T-helper 1 cell treated with Interleukin-12 subunit alpha and Interleukin-12 subunit beta and Interleukin-4 antibody, amounts not matched to agents 30 μg/mL and 1 μg/mL, for 36 hours (primary cell): ENCODE results near the gene TMED10.

ENCODE experiments used
- H3K27ac Mint-ChIP-seq: one replicate; pipeline ENCODE4 v1.8.0; 2021; ENCODE audit warnings: mild to moderate bottlenecking, mixed read lengths
- H3K27me3 Mint-ChIP-seq: one replicate; pipeline ENCODE4 v1.8.0; 2021; ENCODE audit warnings: low read depth, mixed read lengths
- H3K36me3 Mint-ChIP-seq: one replicate; pipeline ENCODE4 v1.8.0; 2021; ENCODE audit warnings: low read depth, mixed read lengths
- H3K4me1 Mint-ChIP-seq: one replicate; pipeline ENCODE4 v1.8.0; 2021; ENCODE audit warnings: low read depth, mixed read lengths
- H3K4me3 Mint-ChIP-seq: one replicate; pipeline ENCODE4 v1.8.0; 2021; ENCODE audit warnings: mild to moderate bottlenecking, moderate library complexity, mixed read lengths
- H3K9me3 Mint-ChIP-seq: one replicate; pipeline ENCODE4 v1.8.0; 2021; ENCODE audit warnings: mixed read lengths

Gene TMED10

GRCh38 chr14:75083271-75083670 is 93.1 kb downstream of the TMED10 start:
- H3K27ac Mint-ChIP-seq: no peak overlapping the region
- peaks cover 28% of the 10 kb centered on the region for H3K36me3 Mint-ChIP-seq
- no peak overlapping the region for H3K4me3 Mint-ChIP-seq

GRCh38 chr14:75081660-75082229 is 94.7 kb downstream of the TMED10 start:
- Mint-ChIP-seq H3K36me3 (peaks cover 24% of the 10 kb centered on the region), H3K4me3 (no peak overlapping the region), H3K27ac (no peak overlapping the region), H3K4me1 (no peaks in the 10 kb centered on the region), H3K9me3 (no peaks in the 10 kb centered on the region), H3K27me3 (no peaks in the 10 kb centered on the region)

More at GRCh38 chr14:75083271-75083670, 93.1 kb downstream of the TMED10 start:
- H3K9me3 Mint-ChIP-seq: no peaks in the 10 kb centered on the region
- H3K27me3 Mint-ChIP-seq: no peaks in the 10 kb centered on the region
- H3K4me1 Mint-ChIP-seq: no peaks in the 10 kb centered on the region
